HTR-8/SVneo (cell line): Measurements from ENCODE around the gene C13orf46.

Source experiments
- DNase-seq: peaks from one replicate; pipeline ENCODE4 v3.0.0; 2011; ENCODE audit warnings: low spot score, mixed read lengths; ENCODE audit not compliant: insufficient read length
- FAIRE-seq: peaks from 2 replicates; lab custom pipeline; 2011; peaks lifted over from hg19 to GRCh38; lab: Jason Lieb, UNC

Gene C13orf46

GRCh38 chr13:114011226-114011625 is 37.4 kb upstream of the C13orf46 start:
- DNase-seq, result no peak
- FAIRE-seq, result no peak

GRCh38 chr13:114010401-114011101 is 36.7 kb upstream of the C13orf46 start:
- no peak for DNase-seq
- FAIRE-seq, result no peak

DNA sequence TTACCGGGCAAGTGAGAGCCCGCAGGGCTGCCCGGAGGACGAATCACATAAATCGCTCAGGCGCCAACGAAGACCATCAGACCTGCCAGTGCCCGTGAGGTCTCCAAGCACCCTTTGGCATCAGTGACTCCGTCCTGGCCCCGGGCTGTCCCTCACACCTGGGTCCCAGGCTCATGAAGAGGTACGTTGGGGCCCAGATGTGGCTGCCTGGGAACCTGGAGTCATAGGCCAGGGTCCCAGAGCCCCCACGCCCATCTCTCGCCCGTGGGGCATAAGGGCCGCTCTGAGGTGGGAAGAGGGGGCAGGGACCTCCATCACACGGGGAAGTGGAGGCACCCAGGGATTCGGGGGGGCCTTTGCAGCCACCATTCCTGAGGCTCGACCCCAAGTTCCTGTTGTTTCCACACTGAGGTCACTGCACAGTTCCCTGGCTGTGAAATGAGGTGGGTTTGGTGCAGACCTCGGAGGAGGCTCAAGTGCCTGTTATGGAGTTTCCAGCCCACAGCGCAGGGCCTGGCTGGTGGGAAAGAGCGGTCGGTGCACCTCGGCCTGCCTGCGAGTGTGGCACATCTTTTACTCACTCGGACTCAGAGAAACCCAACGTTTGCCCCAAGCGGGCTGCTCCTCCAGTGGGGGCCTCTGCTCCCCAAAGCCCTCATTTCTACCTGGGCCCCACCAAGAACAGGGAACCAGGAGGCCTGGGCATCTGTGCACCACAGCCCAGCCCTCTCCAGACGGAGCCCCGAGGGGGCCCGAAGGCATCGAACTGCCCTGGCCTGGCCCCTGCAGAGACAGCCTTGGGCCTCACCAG is 35.9 kb upstream of the C13orf46 start:
- FAIRE-seq (no peak), DNase-seq (no peak)

DNA sequence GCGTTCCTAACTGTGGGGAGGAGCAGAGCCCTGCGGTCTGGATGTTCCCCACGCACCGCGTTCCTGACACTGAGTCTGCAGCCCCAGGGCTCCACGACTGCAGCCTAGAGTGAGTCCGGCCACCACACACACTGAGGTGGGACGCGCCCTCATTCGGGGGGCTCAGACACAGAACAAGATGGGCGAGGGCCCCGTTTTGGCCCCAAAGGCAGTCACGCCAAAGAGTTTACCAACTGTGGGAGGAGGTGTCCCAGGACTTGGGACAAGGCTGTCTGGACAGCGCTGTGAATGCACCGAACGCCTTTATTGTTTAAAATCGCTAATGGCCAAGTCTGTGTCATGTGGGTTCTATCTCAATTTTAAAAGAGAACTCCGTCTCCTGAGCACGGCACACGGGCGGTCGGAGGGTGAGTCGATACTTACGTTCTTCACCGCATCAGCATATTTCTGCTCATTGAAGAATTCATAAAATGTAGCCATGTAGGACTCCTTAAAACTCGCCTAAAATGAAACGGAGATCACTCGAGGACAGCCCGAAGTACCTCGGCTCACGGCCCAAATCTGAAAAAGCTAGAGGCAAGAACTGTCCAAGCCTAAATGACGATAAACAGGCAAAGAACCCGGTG is 35.2 kb upstream of the C13orf46 start:
- no peak for FAIRE-seq
- DNase-seq, result no peak

DNA sequence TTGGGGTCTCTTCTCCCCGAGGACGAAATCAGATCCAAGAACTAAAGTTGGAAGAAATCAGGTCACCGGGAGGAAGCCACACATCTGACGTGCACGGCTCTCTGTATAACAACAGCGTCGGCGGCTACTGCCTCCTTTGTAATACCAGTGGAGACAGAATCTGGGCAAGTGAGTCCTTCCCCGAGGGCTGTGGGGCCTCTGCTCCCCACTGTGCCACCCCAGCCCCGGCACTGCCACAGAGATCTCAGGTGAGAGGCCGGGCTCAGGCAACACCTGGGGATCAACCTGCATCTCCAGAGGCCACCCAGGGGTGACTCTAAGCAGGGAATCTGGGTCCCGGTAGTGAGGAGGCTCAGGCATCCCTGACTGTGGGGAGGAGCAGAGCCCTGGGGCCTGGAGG is 33.7 kb upstream of the C13orf46 start:
- DNase-seq (no peak), FAIRE-seq (no peak)

DNA sequence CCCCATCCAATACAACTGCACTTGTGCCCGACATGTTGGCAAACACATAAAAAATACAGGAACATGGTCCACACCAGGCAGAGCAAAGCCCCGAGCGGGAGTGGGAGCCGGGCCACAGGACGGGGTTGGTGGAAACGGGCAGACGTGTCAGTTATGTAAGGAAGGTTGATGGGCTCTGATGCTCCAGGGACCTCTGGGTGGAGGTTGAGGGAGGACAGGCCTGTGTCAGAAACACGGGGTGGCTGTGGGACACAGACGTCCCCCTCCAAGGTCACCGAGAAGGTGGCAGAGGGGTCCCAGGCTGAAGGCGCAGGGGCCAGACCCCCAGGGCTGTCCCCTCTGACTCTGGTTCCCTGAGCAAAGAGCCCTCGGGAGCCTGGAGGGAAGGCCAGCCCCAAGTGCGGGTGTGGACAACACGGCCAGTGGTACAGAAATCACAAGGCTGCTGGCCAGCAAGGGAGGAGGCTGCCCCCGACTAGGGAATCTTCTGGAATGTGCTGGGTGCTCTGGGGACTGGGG is 31.4 kb upstream of the C13orf46 start:
- no peak for DNase-seq
- FAIRE-seq, result no peak

GRCh38 chr13:114004420-114005205 is 30.7 kb upstream of the C13orf46 start:
- DNase-seq, result no peak

DNA sequence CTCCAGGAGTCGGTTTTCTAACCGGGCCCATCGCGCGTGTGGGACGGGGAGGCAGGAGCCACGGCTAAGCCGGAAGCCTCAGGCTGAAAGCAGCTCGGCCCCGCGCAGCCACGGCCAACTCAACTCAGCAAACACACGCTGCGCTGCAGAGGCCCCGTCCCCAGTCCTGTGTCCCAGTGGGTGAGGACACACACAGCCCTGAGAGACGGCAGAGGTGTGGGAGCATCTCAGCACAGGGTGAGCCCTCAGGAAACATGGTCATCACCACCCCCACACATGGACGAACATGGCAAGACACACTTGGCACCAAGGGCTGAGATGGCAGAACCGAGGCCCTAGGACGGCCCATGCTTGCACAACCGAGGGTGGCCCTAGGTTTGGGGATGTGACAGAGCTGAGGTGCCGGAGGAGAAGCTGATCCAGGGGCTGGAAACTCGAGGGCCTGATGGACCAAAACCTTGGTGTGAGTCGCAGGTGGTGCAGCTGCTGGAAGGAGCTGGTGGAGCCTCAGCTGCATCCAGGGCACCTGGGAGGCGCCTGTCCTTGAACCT is 29.0 kb upstream of the C13orf46 start:
- DNase-seq, result no peak
- FAIRE-seq, result no peak

More at GRCh38 chr13:114004420-114005205, 30.7 kb upstream of the C13orf46 start:
- FAIRE-seq, result no peak

GRCh38 chr13:114002009-114002544 is 28.2 kb upstream of the C13orf46 start:
- DNase-seq (no peak), FAIRE-seq (no peak)

DNA sequence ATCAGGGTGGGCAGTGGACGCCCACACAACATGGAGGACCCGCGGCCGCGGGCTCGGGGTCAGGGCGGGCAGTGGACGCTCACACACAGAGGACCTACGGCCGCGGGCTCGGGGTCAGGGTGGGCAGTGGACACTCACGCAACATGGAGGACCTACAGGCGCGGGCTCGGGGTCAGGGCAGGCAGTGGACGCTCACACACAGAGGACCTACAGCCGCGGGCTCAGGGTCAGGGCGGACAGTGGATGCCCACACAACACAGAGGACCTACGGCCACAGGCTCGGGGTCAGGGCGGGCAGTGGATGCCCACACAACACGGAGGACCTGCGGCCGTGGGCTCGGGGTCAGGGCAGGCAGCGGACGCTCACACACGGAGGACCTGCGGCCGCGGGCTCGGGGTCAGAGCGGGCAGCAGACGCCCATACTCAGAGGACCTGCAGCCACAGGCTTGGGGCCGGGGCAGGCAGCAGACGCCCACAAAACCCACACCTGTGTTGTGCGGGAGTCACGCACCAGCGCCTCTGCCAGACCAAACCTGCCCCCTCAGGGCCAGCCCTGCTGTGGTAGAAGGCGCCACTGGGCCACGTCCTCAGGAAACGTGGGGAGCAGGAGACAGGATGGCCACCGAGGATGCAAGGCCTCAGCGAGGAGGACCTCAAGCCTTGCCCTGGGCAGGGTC is 27.6 kb upstream of the C13orf46 start:
- FAIRE-seq (no peak), DNase-seq (no peak)

GRCh38 chr13:114000151-114001040 is 26.5 kb upstream of the C13orf46 start:
- DNase-seq, result no peak
- no peak for FAIRE-seq

DNA sequence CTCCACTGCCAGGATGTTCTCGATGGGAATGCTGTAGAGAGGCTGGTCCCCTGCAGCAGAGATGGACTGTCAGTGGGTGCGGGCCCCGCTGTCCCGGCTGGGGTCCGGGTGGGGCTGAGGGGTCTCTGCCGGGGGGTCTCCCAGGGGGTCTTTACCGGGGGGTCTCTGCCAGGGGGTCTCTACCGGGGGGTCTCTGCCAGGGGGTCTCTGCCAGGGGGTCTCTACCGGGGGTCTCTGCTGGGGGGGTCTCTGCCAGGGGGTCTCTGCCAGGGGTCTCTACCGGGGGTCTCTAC is 25.7 kb upstream of the C13orf46 start:
- DNase-seq (no peak), FAIRE-seq (no peak)

DNA sequence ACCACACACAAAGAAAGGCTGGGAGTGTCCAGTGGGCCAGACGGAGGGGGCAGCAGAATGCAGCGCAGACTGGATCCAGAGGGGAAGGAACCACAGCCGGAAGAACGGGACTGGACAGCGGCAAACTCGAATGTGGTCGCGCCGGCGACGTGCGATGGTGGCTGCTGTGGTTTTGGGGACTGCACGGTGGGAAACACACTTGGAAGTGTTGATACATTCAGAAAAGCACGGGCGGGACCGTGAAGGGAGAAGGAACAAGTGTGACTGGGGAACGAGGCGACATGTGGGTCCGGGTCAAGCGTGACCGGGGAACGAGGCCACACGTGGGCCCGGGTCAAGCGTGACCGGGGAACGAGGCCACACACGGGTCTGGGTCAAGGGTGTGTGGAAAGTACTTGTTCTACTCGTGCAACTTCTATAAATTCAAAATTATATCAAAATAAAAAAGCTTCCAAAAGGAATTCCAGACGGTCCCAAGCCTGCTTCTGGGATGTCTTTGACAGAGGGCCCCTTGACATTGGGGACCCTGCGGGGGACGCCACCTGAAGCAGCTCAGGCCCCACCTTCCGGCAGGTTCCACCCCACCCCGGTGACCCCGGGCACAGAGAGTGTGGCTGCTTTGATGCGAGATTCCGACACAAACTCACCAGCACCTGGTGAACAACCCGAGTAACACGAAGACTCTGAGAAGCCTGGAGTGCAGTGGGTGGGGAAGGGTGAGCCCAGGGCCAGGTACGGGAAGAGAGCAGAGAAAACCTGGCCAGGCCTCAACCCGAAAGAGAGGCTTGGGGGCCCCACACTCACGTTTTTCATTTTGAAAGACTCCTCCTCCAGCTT is 25.1 kb upstream of the C13orf46 start:
- FAIRE-seq, result no peak

GRCh38 chr13:113997845-113998751 is 24.2 kb upstream of the C13orf46 start:
- no peak for FAIRE-seq
- no peak for DNase-seq

More for the DNA sequence above, 25.1 kb upstream of the C13orf46 start:
- no peak for DNase-seq

- FAIRE-seq, result no peak
- no peak for DNase-seq
Observed at GRCh38 chr13:113996912-113997745, 23.3 kb upstream of the C13orf46 start.
